SK-N-SH (cell line): Measurements from ENCODE around the gene DOK4. TPM values are rescaled to one million over a fixed set of nuclear protein-coding genes. Genes with fewer than 3 reads are reported as not detected.

Experiments
- CTCF ChIA-PET: fragments of 300-600, 350-600 bp; formaldehyde crosslinking; extraction: SDS; loops from one replicate; lab custom pipeline; 2021; lab: Yijun Ruan, JAX
- POLR2A ChIA-PET: fragments of 350-600 bp; sonication (Branson Sonifier 250); formaldehyde crosslinking; extraction: SDS; loops from one replicate; lab custom pipeline; 2020; ENCODE audit warnings: antibody characterized with exemption, inconsistent platforms; lab: Yijun Ruan, JAX
- DNase-seq: peaks from one replicate; pipeline ENCODE4 v3.0.0; 2012
- H2AFZ ChIP-seq: fragments of 200-600 bp; sonication (generic); 2 replicates; pipeline ENCODE4 v1.8.1; 2016; ENCODE audit warnings: antibody characterized with exemption, mild to moderate bottlenecking, low read depth
- H3F3A ChIP-seq: fragments of 200-600 bp; sonication (generic); replicated peaks from 2 replicates; pipeline ENCODE3; 2016; ENCODE audit warnings: antibody characterized with exemption, mild to moderate bottlenecking; ENCODE audit not compliant: insufficient read depth
- H3K27ac ChIP-seq, 2 experiments: fragments of 200-500 bp in 1 of 2; fragments of 200-600 bp in 1 of 2; sonication (Bioruptor generic) in 1 of 2; sonication (generic), shearing (Covaris generic) in 1 of 2; 2 replicates each; pipeline versions ENCODE4 v1.5.1 to v1.6.1; 2014 to 2016; ENCODE audit warnings: low read depth in 2 of 2, inconsistent platforms in 1 of 2, low read length in 1 of 2, mild to moderate bottlenecking in 1 of 2, mixed read lengths in 1 of 2
- H3K27me3 ChIP-seq: fragments of 200-600 bp; sonication (generic), shearing (Covaris generic); 2 replicates; pipeline ENCODE4 v1.6.1; 2016; ENCODE audit warnings: mixed run types; ENCODE audit not compliant: insufficient read depth
- H3K36me3 ChIP-seq, 2 experiments: fragments of 200-500 bp in 1 of 2; fragments of 200-600 bp in 1 of 2; sonication (Bioruptor generic) in 1 of 2; sonication (generic) in 1 of 2; replicated peaks in 1 of 2; 2 replicates each; pipeline versions ENCODE3 to v1.5.1; 2014 to 2016; ENCODE audit warnings: low read length in 1 of 2, mild to moderate bottlenecking in 1 of 2; ENCODE audit not compliant: insufficient read depth in 2 of 2, control insufficient read depth in 1 of 2
- H3K4me1 ChIP-seq, 2 experiments: fragments of 200-500 bp in 1 of 2; fragments of 200-600 bp in 1 of 2; sonication (Bioruptor generic) in 1 of 2; sonication (generic), shearing (Covaris generic) in 1 of 2; 2 replicates each; pipeline versions ENCODE4 v1.5.1 to v1.6.1; 2014 to 2016; ENCODE audit warnings: low read depth in 1 of 2, low read length in 1 of 2, mixed run types in 1 of 2; ENCODE audit not compliant: insufficient read depth in 2 of 2, control insufficient read depth in 1 of 2
- H3K4me2 ChIP-seq: fragments of 200-600 bp; sonication (generic), shearing (Covaris generic); 2 replicates; pipeline ENCODE4 v1.6.1; 2017; ENCODE audit warnings: mixed run types
- H3K4me3 ChIP-seq, 2 experiments: fragments of 200-500 bp in 1 of 2; fragments of 200-600 bp in 1 of 2; sonication (Bioruptor generic) in 1 of 2; sonication (generic), shearing (Covaris generic) in 1 of 2; 2 replicates each; pipeline versions ENCODE4 v1.5.1 to v1.8.1; 2014 to 2016; ENCODE audit warnings: low read depth in 2 of 2, inconsistent platforms in 1 of 2, low read length in 1 of 2, mild to moderate bottlenecking in 1 of 2, mixed read lengths in 1 of 2, moderate library complexity in 1 of 2
- H3K79me2 ChIP-seq: fragments of 200-600 bp; sonication (generic); 2 replicates; pipeline ENCODE4 v1.8.1; 2017; ENCODE audit warnings: mild to moderate bottlenecking; ENCODE audit not compliant: insufficient read depth
- H3K9ac ChIP-seq: fragments of 200-600 bp; sonication (generic); 2 replicates; pipeline ENCODE4 v1.6.1; 2017; ENCODE audit warnings: mixed run types
- H3K9me2 ChIP-seq: fragments of 200-600 bp; sonication (generic); 2 replicates; pipeline ENCODE4 v1.6.1; 2017; ENCODE audit warnings: mixed run types
- H3K9me3 ChIP-seq: fragments of 200-600 bp; sonication (generic); 2 replicates; pipeline ENCODE4 v1.6.1; 2017; ENCODE audit warnings: mixed run types, mild to moderate bottlenecking, moderate library complexity
- H4K20me1 ChIP-seq: fragments of 200-600 bp; sonication (generic); 2 replicates; pipeline ENCODE4 v1.6.1; 2017; ENCODE audit warnings: mild to moderate bottlenecking, mixed run types; ENCODE audit not compliant: insufficient read depth
- ELF1 ChIP-seq: IDR thresholded peaks from 2 replicates; pipeline ENCODE4 v1.4.0; 2012
- EZH2phosphoT487 ChIP-seq: fragments of 200-600 bp; sonication (generic); IDR thresholded peaks from 2 replicates; pipeline ENCODE4 v1.6.1; 2017; ENCODE audit warnings: low read depth, mixed run types, mild to moderate bottlenecking, antibody characterized with exemption, moderate library complexity, borderline replicate concordance
- FOXJ3 ChIP-seq: sonication (generic); formaldehyde crosslinking; IDR thresholded peaks from 2 replicates; pipeline ENCODE4 v1.5.1; 2020; ENCODE audit warnings: mild to moderate bottlenecking, missing genetic modification reagents
- GABPA ChIP-seq: IDR thresholded peaks from 2 replicates; pipeline ENCODE4 v1.4.0; 2012; ENCODE audit warnings: low read depth, mild to moderate bottlenecking
- GATA2 ChIP-seq: sonication (generic); formaldehyde crosslinking; IDR thresholded peaks from 2 replicates; pipeline ENCODE4 v1.5.0; 2020; ENCODE audit warnings: mild to moderate bottlenecking, missing genetic modification reagents
- JUND ChIP-seq: IDR thresholded peaks from 2 replicates; pipeline ENCODE4 v1.4.0; 2012
- NFIC ChIP-seq: IDR thresholded peaks from 2 replicates; pipeline ENCODE4 v1.4.0; 2012; ENCODE audit warnings: borderline replicate concordance
- RFX5 ChIP-seq: IDR thresholded peaks from 2 replicates; pipeline ENCODE4 v1.6.1; 2012; ENCODE audit warnings: mild to moderate bottlenecking, improper control_type of control experiment, low read length
- SMC3 ChIP-seq: IDR thresholded peaks from 2 replicates; pipeline ENCODE4 v1.6.1; 2012; ENCODE audit warnings: low read depth, low read length, improper control_type of control experiment
- TAF1 ChIP-seq: IDR thresholded peaks from 2 replicates; pipeline ENCODE4 v1.6.1; 2012; ENCODE audit warnings: low read depth, mild to moderate bottlenecking, low read length, moderate library complexity, borderline replicate concordance
- TCF12 ChIP-seq: IDR thresholded peaks from 2 replicates; pipeline ENCODE4 v1.4.0; 2012
- TEAD4 ChIP-seq: IDR thresholded peaks from 2 replicates; pipeline ENCODE4 v1.4.0; 2012; ENCODE audit warnings: mild to moderate bottlenecking, borderline replicate concordance; ENCODE audit not compliant: insufficient read depth
- YY1 ChIP-seq: IDR thresholded peaks from 2 replicates; pipeline ENCODE4 v1.4.0; 2012; ENCODE audit warnings: low read depth, mild to moderate bottlenecking
- WGBS: methylation state at CpG from one replicate; pipeline ENCODE4 v1.1.6; 2017; ENCODE audit warnings: low lambda C conversion rate; 5-methylcytosine and 5-hydroxymethylcytosine counted together
- polyA plus RNA-seq, 3 experiments: library from polyadenylated mRNA; depleted of rRNA; stranded (reverse); fragments of >200 nt; gene quantifications; 2 replicates each; pipeline ENCODE4 v1.2.3, GENCODE V29; 2012
- TF ChIP-seq, protein P1 (sequence below): IDR thresholded peaks from 2 replicates; pipeline ENCODE4 v1.6.1; 2012; ENCODE audit warnings: mild to moderate bottlenecking, low read depth, low read length, moderate library complexity
- TF ChIP-seq, protein P2 (sequence below): fragments of 200-600 bp; sonication (generic); IDR thresholded peaks from 2 replicates; pipeline ENCODE4 v1.6.1; 2017; ENCODE audit warnings: antibody characterized with exemption, mild to moderate bottlenecking, moderate library complexity
- TF ChIP-seq, protein P3 (sequence below): fragments of 150-350 bp; IDR thresholded peaks from 2 replicates; pipeline ENCODE4 v1.6.1; 2016; ENCODE audit warnings: mild to moderate bottlenecking, low read depth, low read length
- TF ChIP-seq, protein P4 (sequence below): IDR thresholded peaks from 2 replicates; pipeline ENCODE4 v1.4.0; 2012; ENCODE audit warnings: low read depth
- TF ChIP-seq, protein P5 (sequence below): IDR thresholded peaks from 2 replicates; pipeline ENCODE4 v1.4.0; 2012; ENCODE audit warnings: low read depth, borderline replicate concordance

Gene DOK4
- polyA plus RNA-seq, 1 of the 3 experiments (the other 2 are of a cell fraction), result 28.4 TPM

DNA sequence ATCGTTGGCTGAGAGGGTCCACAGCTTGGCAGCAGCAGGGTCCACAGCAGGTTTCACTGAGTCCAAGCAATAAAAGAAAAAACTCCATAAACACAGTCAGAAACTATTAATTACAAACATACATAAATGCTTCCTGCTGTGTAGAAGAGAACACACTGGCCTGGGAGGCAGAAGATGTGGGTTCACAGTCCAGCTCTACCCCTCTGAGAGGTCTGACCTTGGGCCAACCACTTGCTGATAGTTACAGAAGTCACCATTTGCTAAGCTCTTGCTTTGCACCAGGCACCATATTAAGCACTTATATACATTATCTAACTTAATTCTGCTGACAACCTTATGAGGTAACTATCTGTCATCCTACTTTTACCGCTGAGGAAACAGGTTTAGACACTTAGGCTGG is 53.8 kb downstream of the DOK4 start (continued):
- TF ChIP-seq, protein P1, sequence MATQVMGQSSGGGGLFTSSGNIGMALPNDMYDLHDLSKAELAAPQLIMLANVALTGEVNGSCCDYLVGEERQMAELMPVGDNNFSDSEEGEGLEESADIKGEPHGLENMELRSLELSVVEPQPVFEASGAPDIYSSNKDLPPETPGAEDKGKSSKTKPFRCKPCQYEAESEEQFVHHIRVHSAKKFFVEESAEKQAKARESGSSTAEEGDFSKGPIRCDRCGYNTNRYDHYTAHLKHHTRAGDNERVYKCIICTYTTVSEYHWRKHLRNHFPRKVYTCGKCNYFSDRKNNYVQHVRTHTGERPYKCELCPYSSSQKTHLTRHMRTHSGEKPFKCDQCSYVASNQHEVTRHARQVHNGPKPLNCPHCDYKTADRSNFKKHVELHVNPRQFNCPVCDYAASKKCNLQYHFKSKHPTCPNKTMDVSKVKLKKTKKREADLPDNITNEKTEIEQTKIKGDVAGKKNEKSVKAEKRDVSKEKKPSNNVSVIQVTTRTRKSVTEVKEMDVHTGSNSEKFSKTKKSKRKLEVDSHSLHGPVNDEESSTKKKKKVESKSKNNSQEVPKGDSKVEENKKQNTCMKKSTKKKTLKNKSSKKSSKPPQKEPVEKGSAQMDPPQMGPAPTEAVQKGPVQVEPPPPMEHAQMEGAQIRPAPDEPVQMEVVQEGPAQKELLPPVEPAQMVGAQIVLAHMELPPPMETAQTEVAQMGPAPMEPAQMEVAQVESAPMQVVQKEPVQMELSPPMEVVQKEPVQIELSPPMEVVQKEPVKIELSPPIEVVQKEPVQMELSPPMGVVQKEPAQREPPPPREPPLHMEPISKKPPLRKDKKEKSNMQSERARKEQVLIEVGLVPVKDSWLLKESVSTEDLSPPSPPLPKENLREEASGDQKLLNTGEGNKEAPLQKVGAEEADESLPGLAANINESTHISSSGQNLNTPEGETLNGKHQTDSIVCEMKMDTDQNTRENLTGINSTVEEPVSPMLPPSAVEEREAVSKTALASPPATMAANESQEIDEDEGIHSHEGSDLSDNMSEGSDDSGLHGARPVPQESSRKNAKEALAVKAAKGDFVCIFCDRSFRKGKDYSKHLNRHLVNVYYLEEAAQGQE, result no peak
- TF ChIP-seq GABPA (no peak), ELF1 (no peak)
- TF ChIP-seq, protein P2, sequence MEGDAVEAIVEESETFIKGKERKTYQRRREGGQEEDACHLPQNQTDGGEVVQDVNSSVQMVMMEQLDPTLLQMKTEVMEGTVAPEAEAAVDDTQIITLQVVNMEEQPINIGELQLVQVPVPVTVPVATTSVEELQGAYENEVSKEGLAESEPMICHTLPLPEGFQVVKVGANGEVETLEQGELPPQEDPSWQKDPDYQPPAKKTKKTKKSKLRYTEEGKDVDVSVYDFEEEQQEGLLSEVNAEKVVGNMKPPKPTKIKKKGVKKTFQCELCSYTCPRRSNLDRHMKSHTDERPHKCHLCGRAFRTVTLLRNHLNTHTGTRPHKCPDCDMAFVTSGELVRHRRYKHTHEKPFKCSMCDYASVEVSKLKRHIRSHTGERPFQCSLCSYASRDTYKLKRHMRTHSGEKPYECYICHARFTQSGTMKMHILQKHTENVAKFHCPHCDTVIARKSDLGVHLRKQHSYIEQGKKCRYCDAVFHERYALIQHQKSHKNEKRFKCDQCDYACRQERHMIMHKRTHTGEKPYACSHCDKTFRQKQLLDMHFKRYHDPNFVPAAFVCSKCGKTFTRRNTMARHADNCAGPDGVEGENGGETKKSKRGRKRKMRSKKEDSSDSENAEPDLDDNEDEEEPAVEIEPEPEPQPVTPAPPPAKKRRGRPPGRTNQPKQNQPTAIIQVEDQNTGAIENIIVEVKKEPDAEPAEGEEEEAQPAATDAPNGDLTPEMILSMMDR, result no peak

DNA sequence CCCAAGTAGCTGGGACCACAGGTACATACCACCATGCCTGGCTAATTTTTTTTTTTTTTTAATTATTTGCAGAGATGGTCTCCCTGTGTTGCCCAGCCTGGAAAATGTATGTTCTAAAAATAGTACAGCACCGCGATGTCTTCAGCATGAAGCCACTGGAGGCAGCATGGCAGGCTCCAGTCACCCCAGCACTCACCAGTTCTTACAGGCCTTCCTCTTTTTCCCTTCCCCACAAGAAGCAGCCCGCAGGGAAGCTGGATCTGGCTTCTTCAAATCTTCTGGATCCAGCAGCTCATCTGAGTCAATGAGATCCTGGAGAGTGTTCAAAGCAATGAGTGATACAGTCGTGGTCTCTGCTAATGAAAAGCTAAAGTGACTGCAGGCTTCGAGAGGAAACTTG is 55.3 kb downstream of the DOK4 start:
- Histone ChIP-seq H3K4me3 (no peak overlapping the region), H3K36me3 (peaks cover 58 to 72% of the 10 kb centered on the region in 2 experiments), H2AFZ (no peak overlapping the region), H3K79me2 (no peaks in the 10 kb centered on the region), H3K27me3 (no peaks in the 10 kb centered on the region), H3K4me2 (no peak overlapping the region), H4K20me1 (no peaks in the 10 kb centered on the region), H3F3A (no peaks in the 10 kb centered on the region), H3K9ac (no peak overlapping the region), H3K9me2 (no peaks in the 10 kb centered on the region), H3K27ac (no peak overlapping the region), H3K9me3 (no peaks in the 10 kb centered on the region), H3K4me1 (no peaks in the 10 kb centered on the region)
- ChIA-PET CTCF (interaction anchor here (1.0 to 4.6 kb wide), 4 partner anchors 9 to 89 kb away, joined by 5 to 30 read pairs (median 10); partner anchors contain the start of gene POLR2C), POLR2A (no interaction called here)
- no peak for DNase-seq
- 82% methylated on average over 5 of the region's 5 CpGs for WGBS
- no peak for TF ChIP-seq TEAD4
- TF ChIP-seq JUND, result no peak
- TF ChIP-seq, protein P3, sequence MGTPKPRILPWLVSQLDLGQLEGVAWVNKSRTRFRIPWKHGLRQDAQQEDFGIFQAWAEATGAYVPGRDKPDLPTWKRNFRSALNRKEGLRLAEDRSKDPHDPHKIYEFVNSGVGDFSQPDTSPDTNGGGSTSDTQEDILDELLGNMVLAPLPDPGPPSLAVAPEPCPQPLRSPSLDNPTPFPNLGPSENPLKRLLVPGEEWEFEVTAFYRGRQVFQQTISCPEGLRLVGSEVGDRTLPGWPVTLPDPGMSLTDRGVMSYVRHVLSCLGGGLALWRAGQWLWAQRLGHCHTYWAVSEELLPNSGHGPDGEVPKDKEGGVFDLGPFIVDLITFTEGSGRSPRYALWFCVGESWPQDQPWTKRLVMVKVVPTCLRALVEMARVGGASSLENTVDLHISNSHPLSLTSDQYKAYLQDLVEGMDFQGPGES, result no peak
- no peak for TF ChIP-seq YY1
- TF ChIP-seq RFX5, result no peak
- TF ChIP-seq, protein P4, sequence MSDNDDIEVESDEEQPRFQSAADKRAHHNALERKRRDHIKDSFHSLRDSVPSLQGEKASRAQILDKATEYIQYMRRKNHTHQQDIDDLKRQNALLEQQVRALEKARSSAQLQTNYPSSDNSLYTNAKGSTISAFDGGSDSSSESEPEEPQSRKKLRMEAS, result no peak
- no peak for TF ChIP-seq GATA2 (CRISPR knock-in tag)
- no peak for TF ChIP-seq EZH2phosphoT487
- no peak for TF ChIP-seq FOXJ3
- TF ChIP-seq TCF12, result no peak
- TF ChIP-seq SMC3, result no peak
- no peak for TF ChIP-seq TAF1
- TF ChIP-seq, protein P1, result no peak
- TF ChIP-seq, protein P5, sequence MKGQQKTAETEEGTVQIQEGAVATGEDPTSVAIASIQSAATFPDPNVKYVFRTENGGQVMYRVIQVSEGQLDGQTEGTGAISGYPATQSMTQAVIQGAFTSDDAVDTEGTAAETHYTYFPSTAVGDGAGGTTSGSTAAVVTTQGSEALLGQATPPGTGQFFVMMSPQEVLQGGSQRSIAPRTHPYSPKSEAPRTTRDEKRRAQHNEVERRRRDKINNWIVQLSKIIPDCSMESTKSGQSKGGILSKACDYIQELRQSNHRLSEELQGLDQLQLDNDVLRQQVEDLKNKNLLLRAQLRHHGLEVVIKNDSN, result no peak
- TF ChIP-seq, protein P2, result no peak
- no peak for TF ChIP-seq NFIC
